ENCODE data around the gene SEMA4G.

Gene SEMA4G

GRCh38 chr10:101000915-101001658 is 31.8 kb downstream of the SEMA4G start:
- H3K4me3 ChIP-seq (ENCODE audit: severe bottlenecking): peak overlapping the region; percentile 68
- TF ChIP-seq, protein P1, sequence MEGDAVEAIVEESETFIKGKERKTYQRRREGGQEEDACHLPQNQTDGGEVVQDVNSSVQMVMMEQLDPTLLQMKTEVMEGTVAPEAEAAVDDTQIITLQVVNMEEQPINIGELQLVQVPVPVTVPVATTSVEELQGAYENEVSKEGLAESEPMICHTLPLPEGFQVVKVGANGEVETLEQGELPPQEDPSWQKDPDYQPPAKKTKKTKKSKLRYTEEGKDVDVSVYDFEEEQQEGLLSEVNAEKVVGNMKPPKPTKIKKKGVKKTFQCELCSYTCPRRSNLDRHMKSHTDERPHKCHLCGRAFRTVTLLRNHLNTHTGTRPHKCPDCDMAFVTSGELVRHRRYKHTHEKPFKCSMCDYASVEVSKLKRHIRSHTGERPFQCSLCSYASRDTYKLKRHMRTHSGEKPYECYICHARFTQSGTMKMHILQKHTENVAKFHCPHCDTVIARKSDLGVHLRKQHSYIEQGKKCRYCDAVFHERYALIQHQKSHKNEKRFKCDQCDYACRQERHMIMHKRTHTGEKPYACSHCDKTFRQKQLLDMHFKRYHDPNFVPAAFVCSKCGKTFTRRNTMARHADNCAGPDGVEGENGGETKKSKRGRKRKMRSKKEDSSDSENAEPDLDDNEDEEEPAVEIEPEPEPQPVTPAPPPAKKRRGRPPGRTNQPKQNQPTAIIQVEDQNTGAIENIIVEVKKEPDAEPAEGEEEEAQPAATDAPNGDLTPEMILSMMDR (IDR thresholded peaks at IDR 0.05; ENCODE audit: poor library complexity, severe bottlenecking): no peak
- H3K27me3 ChIP-seq (ENCODE audit: insufficient read depth, poor library complexity, severe bottlenecking): no peaks in the 10 kb centered on the region
- DNase-seq (ENCODE audit: low spot score) (no peak), ATAC-seq (ENCODE audit: low read depth) (peak; percentile 12)
- H3K9me3 ChIP-seq (ENCODE audit: severe bottlenecking): no peaks in the 10 kb centered on the region
- H3K36me3 ChIP-seq (ENCODE audit: low read depth): peaks cover 32% of the 10 kb centered on the region
- H3K4me1 ChIP-seq (ENCODE audit: insufficient read depth, poor library complexity, severe bottlenecking): peaks cover 8% of the 10 kb centered on the region
- H3K27ac ChIP-seq (ENCODE audit: poor library complexity, severe bottlenecking): peak overlapping the region; percentile 91

DNA sequence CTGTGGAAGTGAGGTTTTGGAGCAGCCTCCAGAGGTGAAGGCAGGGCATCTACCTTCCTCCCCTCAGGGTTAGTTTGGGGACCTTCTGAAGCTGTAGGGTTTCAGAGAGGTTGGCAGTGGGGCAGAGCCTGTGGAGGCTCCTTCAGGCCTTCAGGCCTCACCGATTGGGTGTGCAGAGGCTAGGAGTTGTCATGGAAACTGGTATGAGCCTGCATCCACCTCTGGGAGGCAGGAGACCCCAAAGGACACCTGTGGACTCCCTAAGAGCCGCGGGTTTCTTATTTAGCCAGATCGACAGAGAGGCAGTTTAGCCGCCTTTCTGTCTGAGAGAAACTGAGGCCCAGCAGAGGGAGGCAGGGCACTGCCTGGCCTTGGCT is 32.3 kb downstream of the SEMA4G start:
- no peaks in the 10 kb centered on the region for H3K27me3 ChIP-seq (ENCODE audit: insufficient read depth, poor library complexity, severe bottlenecking)
- ATAC-seq (ENCODE audit: low read depth): no peak
- TF ChIP-seq, protein P1 (IDR thresholded peaks at IDR 0.05; ENCODE audit: poor library complexity, severe bottlenecking): no peak
- H3K4me3 ChIP-seq (ENCODE audit: severe bottlenecking): no peak overlapping the region
- H3K27ac ChIP-seq (ENCODE audit: poor library complexity, severe bottlenecking): peak overlapping the region; percentile 91
- peaks cover 8% of the 10 kb centered on the region for H3K4me1 ChIP-seq (ENCODE audit: insufficient read depth, poor library complexity, severe bottlenecking)
- peaks cover 38% of the 10 kb centered on the region for H3K36me3 ChIP-seq (ENCODE audit: low read depth)
- DNase-seq (ENCODE audit: low spot score): no peak
- no peaks in the 10 kb centered on the region for H3K9me3 ChIP-seq (ENCODE audit: severe bottlenecking)

- DNase-seq (ENCODE audit: low spot score) (no peak), ATAC-seq (ENCODE audit: low read depth) (no peak)
- Histone ChIP-seq H3K27me3 (ENCODE audit: insufficient read depth, poor library complexity, severe bottlenecking) (no peaks in the 10 kb centered on the region), H3K4me1 (ENCODE audit: insufficient read depth, poor library complexity, severe bottlenecking) (peaks cover 8% of the 10 kb centered on the region), H3K4me3 (ENCODE audit: severe bottlenecking) (no peak overlapping the region), H3K9me3 (ENCODE audit: severe bottlenecking) (no peaks in the 10 kb centered on the region), H3K27ac (ENCODE audit: poor library complexity, severe bottlenecking) (no peak overlapping the region), H3K36me3 (ENCODE audit: low read depth) (peaks cover 39% of the 10 kb centered on the region)
- TF ChIP-seq, protein P1 (IDR thresholded peaks at IDR 0.05; ENCODE audit: poor library complexity, severe bottlenecking): no peak
Measured at GRCh38 chr10:101002456-101002855, 33.2 kb downstream of the SEMA4G start.

DNA sequence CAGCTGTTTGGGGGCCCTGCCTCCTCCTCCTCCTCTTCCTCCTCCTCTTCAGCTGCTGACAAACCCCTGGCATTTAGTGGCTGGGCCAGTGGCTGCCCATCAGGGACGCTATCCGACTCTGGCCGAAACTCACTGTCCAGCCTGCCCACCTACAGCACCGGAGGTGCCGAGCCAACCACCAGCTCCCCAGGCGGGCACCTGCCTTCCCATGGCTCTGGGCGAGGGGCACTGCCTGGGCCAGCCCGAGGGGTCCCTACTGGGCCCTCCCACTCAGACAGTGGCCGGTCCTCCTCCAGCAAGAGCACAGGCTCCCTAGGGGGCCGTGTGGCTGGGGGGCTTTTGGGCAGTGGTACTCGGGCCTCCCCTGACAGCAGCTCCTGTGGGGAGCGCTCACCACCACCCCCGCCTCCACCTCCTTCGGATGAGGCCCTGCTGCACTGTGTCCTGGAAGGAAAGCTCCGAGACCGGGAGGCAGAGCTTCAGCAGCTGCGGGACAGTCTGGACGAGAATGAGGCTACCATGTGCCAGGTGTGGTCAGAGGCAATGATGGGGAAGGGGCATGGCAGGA is 34.4 kb downstream of the SEMA4G start:
- TF ChIP-seq, protein P1 (IDR thresholded peaks at IDR 0.05; ENCODE audit: poor library complexity, severe bottlenecking): no peak
- Histone ChIP-seq H3K4me3 (ENCODE audit: severe bottlenecking) (no peak overlapping the region), H3K27me3 (ENCODE audit: insufficient read depth, poor library complexity, severe bottlenecking) (no peaks in the 10 kb centered on the region), H3K9me3 (ENCODE audit: severe bottlenecking) (no peaks in the 10 kb centered on the region), H3K36me3 (ENCODE audit: low read depth) (peaks cover 39% of the 10 kb centered on the region), H3K4me1 (ENCODE audit: insufficient read depth, poor library complexity, severe bottlenecking) (peaks cover 8% of the 10 kb centered on the region), H3K27ac (ENCODE audit: poor library complexity, severe bottlenecking) (no peak overlapping the region)
- DNase-seq (ENCODE audit: low spot score) (no peak), ATAC-seq (ENCODE audit: low read depth) (no peak)

DNA sequence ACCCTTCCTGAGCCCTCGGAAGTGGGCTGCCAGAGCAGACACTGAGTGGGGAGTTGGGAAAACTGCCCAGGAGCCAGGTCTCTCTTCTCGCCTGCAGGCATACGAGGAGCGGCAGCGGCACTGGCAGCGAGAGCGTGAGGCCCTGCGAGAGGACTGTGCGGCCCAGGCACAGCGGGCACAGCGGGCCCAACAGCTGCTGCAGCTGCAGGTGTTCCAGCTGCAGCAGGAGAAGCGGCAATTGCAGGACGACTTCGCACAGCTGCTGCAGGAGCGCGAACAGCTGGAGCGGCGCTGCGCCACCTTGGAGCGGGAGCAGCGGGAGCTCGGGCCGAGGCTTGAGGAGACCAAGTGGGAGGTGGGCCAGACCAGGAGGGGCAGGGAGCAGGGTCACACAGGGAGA is 36.1 kb downstream of the SEMA4G start:
- H3K9me3 ChIP-seq (ENCODE audit: severe bottlenecking): no peaks in the 10 kb centered on the region
- H3K4me1 ChIP-seq (ENCODE audit: insufficient read depth, poor library complexity, severe bottlenecking): peaks cover 8% of the 10 kb centered on the region
- H3K4me3 ChIP-seq (ENCODE audit: severe bottlenecking): no peak overlapping the region
- peaks cover 39% of the 10 kb centered on the region for H3K36me3 ChIP-seq (ENCODE audit: low read depth)
- no peaks in the 10 kb centered on the region for H3K27me3 ChIP-seq (ENCODE audit: insufficient read depth, poor library complexity, severe bottlenecking)
- DNase-seq (ENCODE audit: low spot score) (no peak), ATAC-seq (ENCODE audit: low read depth) (no peak)
- TF ChIP-seq, protein P1 (IDR thresholded peaks at IDR 0.05; ENCODE audit: poor library complexity, severe bottlenecking): no peak
- no peak overlapping the region for H3K27ac ChIP-seq (ENCODE audit: poor library complexity, severe bottlenecking)

Measured in RWPE2 (cell line).